HepG2 (cell line): Measurements from ENCODE around the gene PSKH1. TPM values are rescaled to one million over a fixed set of nuclear protein-coding genes. Genes with fewer than 3 reads are reported as not detected.

Experiments used
- ASH2L ChIP-seq: fragments of 300-600, 200-600 bp; sonication (generic); IDR thresholded peaks from 2 replicates; pipeline ENCODE4 v1.7.0; 2017; ENCODE audit warnings: low read depth, mild to moderate bottlenecking, moderate library complexity, mixed read lengths, low read length; ENCODE audit not compliant: insufficient read length
- ATF5 ChIP-seq: sonication (generic); formaldehyde crosslinking; IDR thresholded peaks from 2 replicates; pipeline ENCODE4 v1.4.0; 2020; ENCODE audit warnings: mild to moderate bottlenecking, low read depth, missing genetic modification reagents
- FOXA1 ChIP-seq, 2 experiments: fragments of 450-650 bp in 1 of 2; sonication (generic) in 1 of 2; formaldehyde crosslinking in 1 of 2; IDR thresholded peaks; 2 replicates each; pipeline versions ENCODE4 v1.4.0 to v1.6.1; 2016 to 2020; ENCODE audit warnings: missing genetic modification reagents in 1 of 2
- HDAC1 ChIP-seq: sonication (generic); formaldehyde crosslinking; IDR thresholded peaks from 2 replicates; pipeline ENCODE4 v1.5.1; 2020; ENCODE audit warnings: mild to moderate bottlenecking, missing genetic modification reagents
- HDAC6 ChIP-seq: fragments of 200-600 bp; sonication (generic); IDR thresholded peaks from 2 replicates; pipeline ENCODE4 v1.7.0; 2017; ENCODE audit warnings: mild to moderate bottlenecking, antibody characterized with exemption, low read length, low read depth
- LBX2 ChIP-seq: sonication (generic); formaldehyde crosslinking; IDR thresholded peaks from 2 replicates; pipeline ENCODE4 v1.5.0; 2020; ENCODE audit warnings: missing genetic modification reagents, mild to moderate bottlenecking, borderline replicate concordance
- MEIS1 ChIP-seq: sonication (generic); formaldehyde crosslinking; IDR thresholded peaks from 2 replicates; pipeline ENCODE4 v1.9.0; 2021; ENCODE audit warnings: mild to moderate bottlenecking, missing genetic modification reagents, moderate library complexity, borderline replicate concordance
- PHF8 ChIP-seq: sonication (generic); formaldehyde crosslinking; IDR thresholded peaks from 2 replicates; pipeline ENCODE4 v1.5.0; 2020; ENCODE audit warnings: missing genetic modification reagents
- REST ChIP-seq, 2 experiments: IDR thresholded peaks; 2 replicates each; pipeline ENCODE4 v1.6.1; 2011 to 2012; ENCODE audit warnings: low read length in 2 of 2, borderline replicate concordance in 1 of 2, low read depth in 1 of 2, mild to moderate bottlenecking in 1 of 2, moderate library complexity in 1 of 2
- RFXAP ChIP-seq: sonication (generic); formaldehyde crosslinking; IDR thresholded peaks from 2 replicates; pipeline ENCODE4 v1.4.0; 2020; ENCODE audit warnings: missing genetic modification reagents, borderline replicate concordance
- SMAD1 ChIP-seq: sonication (generic); formaldehyde crosslinking; IDR thresholded peaks from 2 replicates; pipeline ENCODE4 v1.4.0; 2020; ENCODE audit warnings: missing genetic modification reagents, low read depth, mild to moderate bottlenecking, borderline replicate concordance
- SP4 ChIP-seq: sonication (generic); formaldehyde crosslinking; IDR thresholded peaks from 2 replicates; pipeline ENCODE4 v1.8.1; 2023; ENCODE audit warnings: mild to moderate bottlenecking, missing genetic modification reagents
- ZNF441 ChIP-seq: sonication (generic); formaldehyde crosslinking; IDR thresholded peaks from 2 replicates; pipeline ENCODE4 v1.7.0; 2021; ENCODE audit warnings: missing genetic modification reagents, borderline replicate concordance
- ZNF451 ChIP-seq: sonication (generic); formaldehyde crosslinking; IDR thresholded peaks from 2 replicates; pipeline ENCODE4 v1.5.0; 2020; ENCODE audit warnings: mild to moderate bottlenecking, missing genetic modification reagents
- ZNF547 ChIP-seq: sonication (generic); formaldehyde crosslinking; IDR thresholded peaks from 2 replicates; pipeline ENCODE4 v1.5.1; 2020; ENCODE audit warnings: mild to moderate bottlenecking, missing genetic modification reagents
- ZNF703 ChIP-seq: sonication (generic); formaldehyde crosslinking; IDR thresholded peaks from 2 replicates; pipeline ENCODE4 v1.5.1; 2020; ENCODE audit warnings: missing genetic modification reagents, mild to moderate bottlenecking, moderate library complexity, borderline replicate concordance
- ZNF883 ChIP-seq: sonication (generic); formaldehyde crosslinking; IDR thresholded peaks from 2 replicates; pipeline ENCODE4 v1.5.1; 2020; ENCODE audit warnings: mild to moderate bottlenecking, missing genetic modification reagents; ENCODE audit errors: not compliant biosample characterization
- polyA plus RNA-seq, 8 experiments: library from polyadenylated mRNA; depleted of rRNA in 3 of 8; stranded (reverse) in 7 of 8; unstranded in 1 of 8; fragments of >200 nt; fragmentation: Illumina TruSeq in 4 of 8; extraction: Trizol in 4 of 8; gene quantifications; 2 replicates each; pipeline versions ENCODE4 v1.2.1 to v1.2.3, GENCODE V29; 2011 to 2016; ENCODE audit warnings: low read depth in 4 of 8, missing spikeins in 1 of 8, mixed read lengths in 1 of 8; ENCODE audit not compliant: insufficient read depth in 1 of 8
- total RNA-seq, 5 experiments: library from RNA; depleted of rRNA; stranded (reverse); fragments of >200 nt; fragmentation: Illumina TruSeq; extraction: Trizol; gene quantifications; 2 replicates each; pipeline ENCODE4 v1.2.3, GENCODE V29; 2016; ENCODE audit warnings: low read depth in 1 of 5
- TF ChIP-seq, protein P1 (sequence below): sonication (generic); formaldehyde crosslinking; IDR thresholded peaks from 2 replicates; pipeline ENCODE4 v1.8.1; 2022; ENCODE audit warnings: low read depth, mild to moderate bottlenecking, missing genetic modification reagents
- TF ChIP-seq, protein P2 (sequence below): sonication (generic); formaldehyde crosslinking; IDR thresholded peaks from 2 replicates; pipeline ENCODE4 v1.5.0; 2020; ENCODE audit warnings: missing genetic modification reagents

Gene PSKH1
- total and polyA plus RNA-seq, 2 of the 13 experiments (the other 11 are each of a cell fraction or from before 2014, with no cell fraction given) = 8.4 to 19.1 TPM

- TF ChIP-seq, protein P1, sequence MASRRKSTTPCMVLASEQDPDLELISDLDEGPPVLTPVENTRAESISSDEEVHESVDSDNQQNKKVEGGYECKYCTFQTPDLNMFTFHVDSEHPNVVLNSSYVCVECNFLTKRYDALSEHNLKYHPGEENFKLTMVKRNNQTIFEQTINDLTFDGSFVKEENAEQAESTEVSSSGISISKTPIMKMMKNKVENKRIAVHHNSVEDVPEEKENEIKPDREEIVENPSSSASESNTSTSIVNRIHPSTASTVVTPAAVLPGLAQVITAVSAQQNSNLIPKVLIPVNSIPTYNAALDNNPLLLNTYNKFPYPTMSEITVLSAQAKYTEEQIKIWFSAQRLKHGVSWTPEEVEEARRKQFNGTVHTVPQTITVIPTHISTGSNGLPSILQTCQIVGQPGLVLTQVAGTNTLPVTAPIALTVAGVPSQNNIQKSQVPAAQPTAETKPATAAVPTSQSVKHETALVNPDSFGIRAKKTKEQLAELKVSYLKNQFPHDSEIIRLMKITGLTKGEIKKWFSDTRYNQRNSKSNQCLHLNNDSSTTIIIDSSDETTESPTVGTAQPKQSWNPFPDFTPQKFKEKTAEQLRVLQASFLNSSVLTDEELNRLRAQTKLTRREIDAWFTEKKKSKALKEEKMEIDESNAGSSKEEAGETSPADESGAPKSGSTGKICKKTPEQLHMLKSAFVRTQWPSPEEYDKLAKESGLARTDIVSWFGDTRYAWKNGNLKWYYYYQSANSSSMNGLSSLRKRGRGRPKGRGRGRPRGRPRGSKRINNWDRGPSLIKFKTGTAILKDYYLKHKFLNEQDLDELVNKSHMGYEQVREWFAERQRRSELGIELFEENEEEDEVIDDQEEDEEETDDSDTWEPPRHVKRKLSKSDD = no peak
- TF ChIP-seq LBX2 (CRISPR knock-in tag) (no peak), ASH2L (no peak), ZNF441 (peak; percentile 55; the same call in 1 of the 2 replicates), ZNF883 (CRISPR knock-in tag) (no peak), ZNF547 (CRISPR knock-in tag) (no peak; the same call in 1 of the 2 replicates), HDAC6 (no peak), SP4 (CRISPR knock-in tag) (no peak), FOXA1 (IDR thresholded peaks at IDR 0.05) (no peak), FOXA1 (CRISPR knock-in tag; IDR thresholded peaks at IDR 0.05) (no peak), MEIS1 (no peak), ZNF703 (no peak; the same call in 1 of the 2 replicates), REST (IDR thresholded peaks at IDR 0.05; ENCODE audit: borderline replicate concordance in 1 of 2, low read depth in 1 of 2, low read length in 2 of 2) (peak in 1 of 2 experiments; percentile 74; a peak in 1 of 4 replicates), PHF8 (CRISPR knock-in tag) (peak; percentile 18), ZNF451 (CRISPR knock-in tag) (no peak), RFXAP (CRISPR knock-in tag) (no peak), ATF5 (CRISPR knock-in tag) (no peak), SMAD1 (no peak), HDAC1 (CRISPR knock-in tag) (no peak)
- TF ChIP-seq, protein P2, sequence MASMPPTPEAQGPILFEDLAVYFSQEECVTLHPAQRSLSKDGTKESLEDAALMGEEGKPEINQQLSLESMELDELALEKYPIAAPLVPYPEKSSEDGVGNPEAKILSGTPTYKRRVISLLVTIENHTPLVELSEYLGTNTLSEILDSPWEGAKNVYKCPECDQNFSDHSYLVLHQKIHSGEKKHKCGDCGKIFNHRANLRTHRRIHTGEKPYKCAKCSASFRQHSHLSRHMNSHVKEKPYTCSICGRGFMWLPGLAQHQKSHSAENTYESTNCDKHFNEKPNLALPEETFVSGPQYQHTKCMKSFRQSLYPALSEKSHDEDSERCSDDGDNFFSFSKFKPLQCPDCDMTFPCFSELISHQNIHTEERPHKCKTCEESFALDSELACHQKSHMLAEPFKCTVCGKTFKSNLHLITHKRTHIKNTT (CRISPR knock-in tag) = no peak
Observed at GRCh38 chr16:67969254-67970039, 76.4 kb downstream of the PSKH1 start (continued).
